ENCODE data around the gene CEP104.

The CEP104 gene

GRCh38 chr1:3795453-3796214 is 61.4 kb downstream of the CEP104 start:
- Histone ChIP-seq H3K27me3 (ENCODE audit: control insufficient read depth, insufficient read depth, low read length) (no peaks in the 10 kb centered on the region), H3K9me3 (ENCODE audit: control insufficient read depth, insufficient read depth, low read length) (no peaks in the 10 kb centered on the region), H3K36me3 (ENCODE audit: control insufficient read depth, insufficient read depth, low read length) (peaks cover 8% of the 10 kb centered on the region; the same call in 1 of the 2 replicates), H3K4me3 (ENCODE audit: low read depth, low read length) (peak overlapping the region; percentile 84), H3K4me1 (ENCODE audit: control insufficient read depth, insufficient read depth, low read length) (peaks cover 23% of the 10 kb centered on the region), H3K9ac (ENCODE audit: low read depth, low read length) (peak overlapping the region; percentile 73), H3K27ac (ENCODE audit: low read depth, low read length) (peak overlapping the region; percentile 66)

GRCh38 chr1:3790952-3791351 is 66.1 kb downstream of the CEP104 start:
- Histone ChIP-seq H3K4me3 (ENCODE audit: low read depth, low read length) (no peak overlapping the region), H3K9ac (ENCODE audit: low read depth, low read length) (no peak overlapping the region), H3K27ac (ENCODE audit: low read depth, low read length) (no peak overlapping the region), H3K36me3 (ENCODE audit: control insufficient read depth, insufficient read depth, low read length) (peaks cover 29% of the 10 kb centered on the region), H3K9me3 (ENCODE audit: control insufficient read depth, insufficient read depth, low read length) (no peaks in the 10 kb centered on the region), H3K27me3 (ENCODE audit: control insufficient read depth, insufficient read depth, low read length) (no peaks in the 10 kb centered on the region), H3K4me1 (ENCODE audit: control insufficient read depth, insufficient read depth, low read length) (peaks cover 19% of the 10 kb centered on the region)

- Histone ChIP-seq H3K27ac (ENCODE audit: low read depth, low read length) (no peak overlapping the region), H3K4me1 (ENCODE audit: control insufficient read depth, insufficient read depth, low read length) (peaks cover 19% of the 10 kb centered on the region), H3K9me3 (ENCODE audit: control insufficient read depth, insufficient read depth, low read length) (no peaks in the 10 kb centered on the region), H3K9ac (ENCODE audit: low read depth, low read length) (no peak overlapping the region), H3K36me3 (ENCODE audit: control insufficient read depth, insufficient read depth, low read length) (peaks cover 34% of the 10 kb centered on the region), H3K27me3 (ENCODE audit: control insufficient read depth, insufficient read depth, low read length) (no peaks in the 10 kb centered on the region), H3K4me3 (ENCODE audit: low read depth, low read length) (no peak overlapping the region)
Observed at GRCh38 chr1:3790500-3790923, 66.5 kb downstream of the CEP104 start.

GRCh38 chr1:3789421-3790300 is 67.3 kb downstream of the CEP104 start:
- Histone ChIP-seq H3K4me3 (ENCODE audit: low read depth, low read length) (no peak overlapping the region), H3K9ac (ENCODE audit: low read depth, low read length) (no peak overlapping the region), H3K4me1 (ENCODE audit: control insufficient read depth, insufficient read depth, low read length) (peaks cover 14% of the 10 kb centered on the region), H3K9me3 (ENCODE audit: control insufficient read depth, insufficient read depth, low read length) (no peaks in the 10 kb centered on the region), H3K27me3 (ENCODE audit: control insufficient read depth, insufficient read depth, low read length) (no peaks in the 10 kb centered on the region), H3K27ac (ENCODE audit: low read depth, low read length) (no peak overlapping the region), H3K36me3 (ENCODE audit: control insufficient read depth, insufficient read depth, low read length) (peaks cover 41% of the 10 kb centered on the region)

GRCh38 chr1:3788756-3789420 is 68.1 kb downstream of the CEP104 start:
- Histone ChIP-seq H3K9ac (ENCODE audit: low read depth, low read length) (no peak overlapping the region), H3K9me3 (ENCODE audit: control insufficient read depth, insufficient read depth, low read length) (no peaks in the 10 kb centered on the region), H3K27ac (ENCODE audit: low read depth, low read length) (no peak overlapping the region), H3K4me3 (ENCODE audit: low read depth, low read length) (no peak overlapping the region), H3K27me3 (ENCODE audit: control insufficient read depth, insufficient read depth, low read length) (no peaks in the 10 kb centered on the region), H3K4me1 (ENCODE audit: control insufficient read depth, insufficient read depth, low read length) (peaks cover 14% of the 10 kb centered on the region), H3K36me3 (ENCODE audit: control insufficient read depth, insufficient read depth, low read length) (peaks cover 49% of the 10 kb centered on the region)

- Histone ChIP-seq H3K9ac (ENCODE audit: low read depth, low read length) (no peak overlapping the region), H3K4me1 (ENCODE audit: control insufficient read depth, insufficient read depth, low read length) (peaks cover 12% of the 10 kb centered on the region), H3K27ac (ENCODE audit: low read depth, low read length) (no peak overlapping the region), H3K9me3 (ENCODE audit: control insufficient read depth, insufficient read depth, low read length) (no peaks in the 10 kb centered on the region), H3K4me3 (ENCODE audit: low read depth, low read length) (no peak overlapping the region), H3K27me3 (ENCODE audit: control insufficient read depth, insufficient read depth, low read length) (no peaks in the 10 kb centered on the region), H3K36me3 (ENCODE audit: control insufficient read depth, insufficient read depth, low read length) (peaks cover 58% of the 10 kb centered on the region)
Observed at GRCh38 chr1:3787745-3788605, 69.0 kb downstream of the CEP104 start.

- Histone ChIP-seq H3K9ac (ENCODE audit: low read depth, low read length) (no peak overlapping the region), H3K9me3 (ENCODE audit: control insufficient read depth, insufficient read depth, low read length) (no peaks in the 10 kb centered on the region), H3K4me3 (ENCODE audit: low read depth, low read length) (no peak overlapping the region), H3K4me1 (ENCODE audit: control insufficient read depth, insufficient read depth, low read length) (peaks cover 8% of the 10 kb centered on the region), H3K36me3 (ENCODE audit: control insufficient read depth, insufficient read depth, low read length) (peaks cover 61% of the 10 kb centered on the region), H3K27ac (ENCODE audit: low read depth, low read length) (no peak overlapping the region), H3K27me3 (ENCODE audit: control insufficient read depth, insufficient read depth, low read length) (no peaks in the 10 kb centered on the region)
Observed at GRCh38 chr1:3787349-3787715, 69.7 kb downstream of the CEP104 start.

- no peak overlapping the region for H3K4me3 ChIP-seq (ENCODE audit: low read depth, low read length)
- no peak overlapping the region for H3K27ac ChIP-seq (ENCODE audit: low read depth, low read length)
- H3K36me3 ChIP-seq (ENCODE audit: control insufficient read depth, insufficient read depth, low read length) = peaks cover 63% of the 10 kb centered on the region
- peaks cover 3% of the 10 kb centered on the region; the same call in 1 of the 2 replicates for H3K4me1 ChIP-seq (ENCODE audit: control insufficient read depth, insufficient read depth, low read length)
- no peaks in the 10 kb centered on the region for H3K9me3 ChIP-seq (ENCODE audit: control insufficient read depth, insufficient read depth, low read length)
- no peaks in the 10 kb centered on the region for H3K27me3 ChIP-seq (ENCODE audit: control insufficient read depth, insufficient read depth, low read length)
- no peak overlapping the region for H3K9ac ChIP-seq (ENCODE audit: low read depth, low read length)
Observed at GRCh38 chr1:3786468-3787348, 70.3 kb downstream of the CEP104 start.

- H3K36me3 ChIP-seq (ENCODE audit: control insufficient read depth, insufficient read depth, low read length) = peaks cover 73% of the 10 kb centered on the region
- no peaks in the 10 kb centered on the region for H3K9me3 ChIP-seq (ENCODE audit: control insufficient read depth, insufficient read depth, low read length)
- no peak overlapping the region for H3K9ac ChIP-seq (ENCODE audit: low read depth, low read length)
- H3K27ac ChIP-seq (ENCODE audit: low read depth, low read length) = no peak overlapping the region
- no peak overlapping the region for H3K4me3 ChIP-seq (ENCODE audit: low read depth, low read length)
- H3K27me3 ChIP-seq (ENCODE audit: control insufficient read depth, insufficient read depth, low read length) = no peaks in the 10 kb centered on the region
- peaks cover 3% of the 10 kb centered on the region; the same call in 1 of the 2 replicates for H3K4me1 ChIP-seq (ENCODE audit: control insufficient read depth, insufficient read depth, low read length)
Observed at GRCh38 chr1:3785456-3786157, 71.4 kb downstream of the CEP104 start.

All from HUES48 (cell line).